IPS-NIHi7 (cell line): ENCODE measurements around the gene ACTRT2.

Source experiments
- DNase-seq: peaks from one replicate; pipeline ENCODE4 v3.0.0; 2012; ENCODE audit warnings: mixed read lengths; ENCODE audit errors: extremely low spot score

Gene ACTRT2

DNA sequence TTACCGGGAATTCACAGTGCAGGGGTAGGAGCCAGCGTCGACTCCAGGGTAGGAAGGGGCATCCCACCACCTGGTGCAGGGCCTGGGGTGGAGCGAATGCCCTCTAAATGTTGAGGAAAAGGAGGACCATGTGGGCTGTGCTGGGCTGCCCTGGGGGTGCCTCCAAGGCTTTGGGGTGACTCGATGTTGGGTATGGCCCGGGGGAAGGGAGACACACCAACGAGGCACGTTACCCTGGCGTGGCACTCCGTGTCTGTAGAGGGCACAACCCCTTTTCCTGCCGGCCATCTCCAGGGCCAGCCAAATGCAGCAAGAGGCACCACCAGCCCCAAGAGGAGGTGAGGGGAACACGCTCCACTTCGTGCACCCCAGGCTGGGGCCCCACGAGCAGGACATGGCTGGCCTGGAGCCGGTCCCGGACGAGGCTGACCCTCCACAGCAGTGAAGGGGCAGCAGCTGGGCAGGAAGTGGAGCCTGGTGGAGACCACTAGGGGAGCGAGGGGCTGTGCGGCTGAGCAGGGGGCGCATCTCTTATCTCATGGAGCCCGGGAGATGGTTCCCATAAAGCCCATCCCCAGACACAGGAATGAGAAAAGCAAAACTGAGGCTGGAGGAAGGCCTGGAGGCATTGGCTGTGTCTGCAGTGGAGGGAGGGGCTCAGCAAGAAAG is 11.2 kb downstream of the ACTRT2 start:
- no peak for DNase-seq

DNA sequence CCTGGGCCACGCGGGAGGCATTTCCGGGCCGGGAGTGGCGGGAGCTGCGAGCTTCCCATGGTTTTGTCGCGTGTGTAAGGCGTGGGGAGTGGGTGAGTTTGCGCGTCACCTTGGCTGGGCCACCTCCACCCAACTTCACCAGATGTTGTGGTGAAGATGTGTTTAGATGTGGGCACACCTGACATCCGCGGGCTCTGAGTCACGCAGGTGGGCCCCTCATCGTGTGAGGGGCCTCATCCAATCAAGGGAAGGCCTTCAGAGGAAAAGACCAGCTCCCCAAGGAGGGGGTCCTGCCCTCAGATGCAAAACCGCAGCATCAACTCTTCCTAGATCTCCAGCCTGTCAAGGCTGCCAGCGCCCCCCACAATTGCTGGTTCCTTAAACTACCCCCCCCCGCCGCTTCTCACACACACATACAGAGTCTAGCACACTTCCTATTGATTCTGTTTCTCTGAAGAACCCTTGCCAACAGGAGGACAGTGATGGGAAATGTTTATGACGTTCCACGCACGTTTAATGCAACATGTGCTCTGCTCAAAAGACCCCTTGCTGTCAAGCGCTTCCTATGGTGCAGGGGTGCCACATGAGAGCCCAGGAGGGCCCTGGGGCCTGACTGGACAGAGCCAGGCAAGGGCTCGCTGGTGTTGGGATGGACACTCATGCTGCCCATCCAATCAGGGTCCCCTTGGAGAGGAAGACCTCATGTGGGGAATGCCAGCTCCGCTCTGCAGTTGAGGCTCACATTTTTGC is 11.9 kb downstream of the ACTRT2 start:
- no peak for DNase-seq

DNA sequence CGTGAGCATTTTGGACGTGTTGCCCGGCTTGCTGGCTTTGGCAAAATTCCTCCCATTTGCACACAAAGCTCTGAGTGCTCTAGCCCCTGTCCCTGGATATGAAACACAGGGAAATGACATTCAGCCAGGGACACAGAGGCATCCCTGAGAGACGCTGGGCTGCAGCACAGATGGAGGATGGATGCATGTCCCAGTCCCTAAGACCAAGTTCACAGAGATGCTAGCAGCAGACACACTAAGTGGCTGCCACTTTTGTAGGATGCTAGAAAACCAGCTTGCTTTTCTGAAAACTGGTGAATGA is 12.5 kb downstream of the ACTRT2 start:
- DNase-seq, result no peak

DNA sequence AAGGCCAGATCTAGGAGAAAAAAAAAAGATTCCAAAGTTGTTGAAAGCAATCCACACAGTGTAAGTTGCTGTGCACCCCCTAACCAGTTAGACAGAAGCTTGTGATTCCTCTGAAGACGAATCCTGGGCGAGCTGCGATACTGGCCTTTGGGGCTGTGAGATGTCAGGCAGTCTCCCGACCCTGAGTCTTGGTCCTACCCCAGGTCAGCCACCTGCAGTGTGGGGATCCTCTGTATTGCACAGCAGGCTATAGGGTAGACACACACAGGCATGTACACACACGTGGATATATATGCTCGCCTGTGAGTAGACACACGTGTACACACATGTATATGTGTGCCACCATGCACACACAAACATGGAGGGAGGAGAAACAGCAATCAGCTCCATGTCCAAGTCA is 12.9 kb downstream of the ACTRT2 start:
- no peak for DNase-seq

DNA sequence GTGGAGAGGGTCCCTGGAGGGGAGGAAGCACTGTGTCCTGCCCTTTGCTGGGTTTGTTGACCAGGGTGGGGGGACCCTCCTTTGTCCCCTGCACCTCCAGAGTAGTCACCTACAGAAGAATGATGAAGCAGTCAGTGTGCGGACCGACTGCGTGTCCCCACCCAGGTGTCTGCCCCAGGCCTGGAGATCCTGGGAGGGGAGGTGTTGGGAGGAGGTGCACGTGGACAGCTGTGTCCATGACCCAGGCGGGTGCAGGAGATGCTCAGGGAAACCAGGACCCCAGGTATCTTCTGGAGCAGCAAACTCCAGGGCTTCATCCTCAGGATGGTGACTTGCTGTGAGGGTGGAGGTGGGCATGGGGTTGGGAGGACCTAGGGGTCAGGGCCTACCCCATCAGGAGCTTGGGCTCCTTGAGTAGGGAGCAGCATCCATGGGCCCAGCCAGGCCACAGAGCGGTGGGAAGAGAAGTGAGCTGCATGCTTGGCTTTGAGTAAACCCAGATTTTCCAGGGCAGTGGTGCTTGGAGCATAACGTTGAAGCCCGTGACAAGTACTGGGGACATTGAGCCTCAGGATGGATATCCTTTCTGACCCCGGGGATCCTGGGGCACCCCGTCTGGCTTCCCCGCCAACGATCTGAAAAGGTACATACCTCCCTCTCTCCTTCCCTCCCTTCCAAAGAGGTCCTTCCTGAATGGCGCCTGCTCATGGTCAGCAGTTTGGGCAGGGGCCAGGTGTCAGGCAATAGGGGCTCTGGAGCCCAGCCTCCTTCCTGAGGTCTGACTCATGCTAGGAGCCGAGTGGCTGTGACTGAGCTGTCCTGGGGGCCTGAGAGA is 13.7 kb downstream of the ACTRT2 start:
- no peak for DNase-seq

DNA sequence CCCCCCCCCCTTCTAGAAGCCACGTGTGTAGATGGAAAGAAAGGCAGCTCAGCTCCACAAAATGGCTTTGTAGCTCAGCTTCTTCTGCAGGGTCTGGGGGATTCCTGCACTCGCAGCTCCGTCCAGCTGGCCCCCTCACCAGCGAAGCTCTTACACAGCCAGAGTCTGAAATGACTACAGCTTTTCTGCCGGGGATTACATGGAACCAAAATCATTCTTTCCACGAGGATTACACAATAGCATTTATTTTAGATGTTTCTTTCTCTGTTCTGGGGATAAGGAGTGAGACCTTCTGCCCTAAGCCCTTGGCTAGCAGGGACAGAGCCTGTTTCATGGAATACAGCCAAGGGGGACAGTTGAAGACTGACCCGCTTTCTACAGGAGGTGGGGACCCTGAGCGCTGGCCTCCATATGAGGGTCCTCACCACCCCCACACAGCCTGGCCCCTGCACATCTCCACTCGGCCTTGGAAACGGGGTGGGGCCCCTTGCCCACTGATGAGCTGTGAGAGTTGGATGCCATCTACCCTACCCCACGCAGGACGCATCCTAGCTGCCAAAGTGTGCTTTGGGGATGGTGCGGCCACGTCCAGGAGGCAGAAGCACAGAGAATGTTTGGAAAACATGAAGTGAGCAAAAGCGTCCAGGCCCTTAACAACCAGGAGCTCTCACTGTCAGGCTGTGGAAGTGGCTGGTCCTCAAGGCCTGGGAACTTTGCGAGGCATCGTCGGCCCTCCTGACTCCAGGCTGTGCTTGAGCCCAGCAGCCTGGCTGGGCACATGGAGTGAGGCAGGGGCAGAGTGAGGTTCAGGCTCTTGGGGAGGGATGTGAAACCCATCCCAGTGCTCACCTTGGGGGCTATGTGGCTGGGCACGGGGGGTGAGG is 14.5 kb downstream of the ACTRT2 start:
- no peak for DNase-seq

DNA sequence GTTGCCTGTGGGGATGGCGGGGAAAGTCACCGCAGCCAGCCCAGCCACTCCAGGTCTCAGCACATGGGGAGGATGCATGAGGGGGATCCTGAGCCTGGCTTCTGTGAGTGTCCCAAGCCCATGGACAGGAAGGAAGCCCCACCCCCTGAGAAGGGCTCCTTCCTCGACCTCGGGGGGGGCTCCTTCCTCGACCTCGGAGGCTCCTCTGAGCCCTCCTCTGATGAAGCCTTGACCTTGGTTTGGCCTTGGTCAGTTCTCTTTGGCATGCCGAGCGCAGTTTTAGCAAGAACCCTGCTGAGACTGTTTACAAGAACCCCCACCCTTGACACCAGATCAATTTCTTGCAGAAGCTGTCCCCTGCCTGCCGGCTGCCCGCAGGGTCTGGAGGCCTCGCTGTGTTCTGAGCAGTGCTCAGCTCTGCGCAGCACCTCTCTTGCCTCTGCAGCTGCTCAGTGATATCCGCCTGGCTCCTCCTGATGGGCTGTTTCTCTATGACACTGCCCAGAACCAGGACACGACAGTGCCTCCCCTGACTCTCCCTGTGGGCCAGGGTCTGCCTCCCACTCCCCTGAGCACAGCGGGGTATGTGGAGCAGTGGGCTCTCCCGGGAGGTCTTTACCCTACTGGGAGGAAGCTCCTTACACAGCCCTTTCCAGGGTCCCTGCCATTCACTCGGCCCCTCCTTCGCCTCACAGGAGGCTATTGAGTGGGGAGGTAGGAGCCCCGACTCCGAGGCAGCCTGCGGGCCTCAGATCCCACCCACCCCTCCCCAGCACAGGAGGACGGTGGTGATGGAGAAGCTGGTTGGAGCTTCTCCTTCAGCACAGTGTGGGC is 15.4 kb downstream of the ACTRT2 start:
- no peak for DNase-seq

DNA sequence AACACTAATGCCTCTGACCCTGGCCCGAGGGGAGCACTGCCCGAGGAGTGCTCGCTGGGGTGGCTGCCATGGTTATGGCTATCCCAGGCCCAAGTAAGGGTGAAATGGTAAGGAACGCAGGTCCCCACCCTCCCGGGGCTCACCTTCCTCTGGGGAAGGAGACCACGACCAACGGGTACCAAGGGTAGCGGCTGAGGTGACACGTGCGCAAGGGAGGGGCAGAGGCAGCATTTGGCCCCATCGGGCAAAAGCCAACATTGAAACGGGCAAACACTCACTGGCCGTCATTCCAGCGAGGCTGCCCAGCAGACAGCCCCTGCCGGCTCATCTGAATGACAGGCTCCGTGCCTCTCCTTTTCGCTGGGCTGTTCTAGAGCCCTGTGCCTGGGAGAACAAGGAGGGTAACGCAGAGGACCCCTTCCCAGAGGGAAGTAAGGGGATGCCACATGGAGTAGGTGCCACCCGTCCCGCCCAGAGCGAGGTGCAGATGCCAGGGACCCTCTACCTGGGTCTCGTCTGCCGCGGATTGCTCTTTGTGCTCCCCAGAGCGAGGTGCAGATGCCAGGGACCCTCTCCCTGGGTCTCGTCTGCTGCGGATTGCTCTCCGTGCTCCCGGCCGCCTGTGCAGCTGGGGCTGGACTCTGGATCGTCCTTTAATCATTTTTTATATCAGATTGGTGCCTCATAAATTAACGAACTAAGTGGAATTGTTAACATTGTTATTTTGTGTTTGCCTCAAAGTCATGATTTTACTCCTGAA is 16.2 kb downstream of the ACTRT2 start:
- no peak for DNase-seq

DNA sequence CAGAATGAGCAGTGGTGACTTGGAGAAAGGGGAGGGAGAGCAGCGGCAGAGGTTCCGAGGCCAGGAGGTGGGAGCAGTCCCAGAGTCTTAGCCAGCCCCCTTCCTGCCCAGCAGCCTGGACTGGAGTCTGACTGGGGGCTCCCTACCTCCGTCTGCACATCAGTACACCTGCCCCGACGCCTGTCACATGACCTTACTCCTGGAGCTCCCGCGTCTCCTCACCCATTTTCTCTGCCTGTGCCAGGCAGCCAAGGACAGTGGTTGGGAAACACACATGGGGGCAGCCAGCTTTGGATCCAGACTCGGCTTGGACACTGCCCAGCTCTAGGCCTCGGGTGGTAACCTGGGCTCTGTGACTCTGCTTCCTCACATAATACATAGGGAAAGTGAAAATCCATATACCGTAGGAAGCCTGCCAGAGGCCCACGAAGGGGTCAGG is 16.9 kb downstream of the ACTRT2 start:
- DNase-seq, result no peak

DNA sequence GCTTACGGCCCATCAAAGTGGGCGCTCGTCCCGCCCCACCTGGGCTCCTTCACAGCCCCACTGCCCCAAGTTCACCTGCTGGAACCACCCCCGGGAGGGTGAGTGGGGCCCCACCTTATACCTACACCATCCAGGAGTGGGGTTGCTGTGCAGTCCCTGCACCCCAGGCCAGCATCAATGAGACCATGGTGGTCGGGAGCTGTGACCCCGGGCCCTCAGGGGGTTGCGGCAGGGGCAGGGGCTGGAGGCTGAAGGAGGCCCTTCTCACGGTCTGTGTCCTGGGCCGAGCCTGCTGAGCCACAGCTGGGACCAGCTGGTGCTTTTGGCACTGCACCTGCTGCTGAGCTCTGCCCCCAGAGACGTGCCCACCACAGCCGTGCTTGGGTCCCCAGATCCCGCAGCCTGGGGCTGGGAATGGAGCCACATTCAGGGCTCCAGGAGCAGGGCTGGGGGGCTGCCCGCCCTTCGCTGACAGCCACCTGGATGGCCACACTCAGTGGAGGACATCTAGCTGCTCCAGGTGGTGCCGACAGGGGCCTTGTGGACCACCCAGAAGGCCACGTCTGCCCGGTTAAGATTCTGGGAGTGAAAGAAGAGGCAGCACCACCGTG is 17.4 kb downstream of the ACTRT2 start:
- no peak for DNase-seq

DNA sequence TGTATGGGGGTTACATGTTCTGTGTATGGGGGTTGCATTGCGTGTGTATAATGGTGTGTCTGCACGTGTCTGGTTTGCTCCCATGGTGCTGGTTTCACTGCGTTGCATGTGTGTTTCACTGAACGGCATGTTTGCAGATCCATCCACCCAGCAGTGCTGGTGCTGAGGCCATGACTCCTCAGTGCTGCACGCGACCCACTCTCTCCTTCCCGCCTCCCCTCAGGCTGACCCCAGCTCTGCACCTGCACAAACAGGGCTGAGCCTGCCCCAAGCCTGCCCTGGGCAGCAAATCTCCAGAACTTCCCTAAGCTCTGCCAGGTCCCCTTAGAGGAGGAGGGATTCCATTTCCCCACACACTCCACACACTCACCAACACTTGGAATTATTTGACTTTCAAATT is 18.7 kb downstream of the ACTRT2 start:
- DNase-seq, result no peak

DNA sequence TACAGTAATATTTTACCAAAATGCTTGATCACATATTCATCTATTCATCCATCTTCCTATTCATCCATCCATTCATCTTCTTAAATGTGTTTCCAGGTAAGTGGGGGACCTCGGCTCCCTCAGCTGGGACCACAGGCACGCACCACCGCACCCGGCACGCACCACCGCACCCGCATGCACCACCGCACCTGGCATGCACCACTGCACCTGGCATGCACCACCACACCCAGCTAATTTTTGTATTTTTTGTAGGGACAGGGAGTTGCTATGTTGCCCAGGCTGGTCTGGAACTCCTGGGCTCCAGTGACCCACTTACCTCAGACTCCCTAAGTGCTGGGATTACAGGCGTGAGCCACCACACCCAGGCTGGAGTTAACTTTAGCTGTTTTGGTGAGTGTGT is 21.2 kb downstream of the ACTRT2 start:
- no peak for DNase-seq

DNA sequence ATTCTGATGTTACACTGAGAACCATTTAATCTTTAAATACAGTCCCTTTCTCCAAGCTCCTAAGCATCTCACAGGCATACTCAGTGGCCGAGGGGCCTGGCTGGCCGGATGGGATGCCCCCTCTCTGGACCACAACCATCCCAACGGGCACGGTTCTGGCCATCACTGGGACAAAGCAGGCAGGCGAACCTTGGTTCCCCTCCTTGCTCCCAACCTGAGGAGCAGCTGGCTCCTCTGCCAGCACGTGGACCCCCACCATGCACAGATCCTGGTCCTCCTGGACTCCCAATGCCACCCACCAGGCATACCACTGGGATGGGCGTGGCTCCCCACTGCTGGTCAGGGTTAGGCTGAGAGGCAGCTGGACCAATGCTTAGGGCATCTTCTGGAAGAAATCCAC is 27.9 kb downstream of the ACTRT2 start:
- no peak for DNase-seq

DNA sequence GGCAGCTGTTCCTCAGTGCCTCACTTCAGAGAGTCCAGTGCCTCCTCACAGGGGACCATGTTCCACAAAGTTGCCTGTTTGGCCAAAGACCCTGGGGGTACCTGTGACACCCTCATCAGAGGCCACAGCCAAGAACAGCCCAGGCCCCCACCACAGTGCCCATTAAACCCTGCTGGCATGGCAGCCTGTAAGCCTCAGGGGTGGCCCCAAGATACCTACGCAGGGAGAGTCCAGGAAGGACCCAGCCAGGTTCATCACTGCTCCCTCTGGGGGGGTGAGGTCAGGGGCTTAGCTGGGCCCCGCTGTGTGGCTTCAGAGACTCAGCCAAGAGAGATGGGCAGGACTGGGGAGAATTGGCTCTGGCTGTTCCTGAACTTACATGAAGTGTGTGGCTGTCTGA is 28.6 kb downstream of the ACTRT2 start:
- no peak for DNase-seq

DNA sequence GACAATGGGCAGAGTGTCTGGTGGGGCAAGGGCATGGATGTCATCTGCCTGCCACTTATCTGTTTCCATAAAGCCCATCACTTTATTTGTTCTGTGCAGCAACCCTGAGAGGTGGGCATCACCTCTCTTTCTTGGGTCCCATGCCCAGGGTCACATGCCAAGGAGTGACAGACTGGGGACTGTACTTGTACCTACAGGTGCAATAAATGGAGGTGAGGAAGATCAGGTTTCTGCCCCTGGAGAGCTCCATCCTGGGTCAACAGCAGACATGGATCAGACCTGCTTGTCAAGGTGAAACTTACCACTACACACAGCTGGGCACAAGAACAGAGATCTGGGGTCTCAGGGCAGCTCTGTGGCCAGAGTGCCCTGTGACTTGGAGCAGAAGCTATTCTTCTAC is 29.3 kb downstream of the ACTRT2 start:
- no peak for DNase-seq

DNA sequence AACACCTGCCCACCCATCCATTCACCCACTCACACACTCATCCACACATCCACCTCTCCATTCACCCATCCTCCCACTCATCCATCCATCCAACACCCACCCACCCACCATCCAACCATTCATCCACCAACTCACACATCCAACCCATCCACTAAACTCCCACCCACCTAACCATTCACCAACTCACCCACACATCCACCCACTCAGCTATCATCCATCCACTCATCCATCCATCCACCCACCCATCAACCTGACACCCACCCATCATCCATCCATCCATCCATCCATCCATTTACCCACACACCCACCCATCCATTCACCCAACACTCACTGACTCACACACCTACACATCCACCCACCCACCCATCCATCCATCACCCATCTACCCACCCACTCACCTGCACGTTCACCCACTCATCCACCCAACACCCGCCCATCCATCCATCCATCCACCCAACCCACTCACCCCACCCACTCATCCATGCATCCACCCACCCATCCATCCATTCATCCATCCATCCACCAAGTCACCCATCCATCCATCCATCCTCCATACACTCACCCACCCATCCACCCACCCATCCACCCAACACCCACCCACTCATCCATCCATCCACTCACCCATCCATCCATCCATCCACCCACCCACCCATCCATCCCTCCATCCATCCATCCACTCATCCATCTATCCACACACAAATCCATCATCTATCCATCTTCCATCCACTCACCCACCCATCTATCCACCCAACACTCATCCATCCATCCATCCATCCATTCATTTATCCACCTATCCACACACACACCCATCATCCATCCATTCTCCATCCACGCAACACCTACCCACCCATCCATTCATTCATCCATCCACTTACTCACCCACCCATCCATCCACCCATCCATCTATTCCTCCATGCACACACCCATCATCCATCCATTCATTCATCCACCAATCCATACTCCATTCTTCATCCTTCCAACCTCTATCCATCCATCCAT is 30.3 kb downstream of the ACTRT2 start:
- no peak for DNase-seq

DNA sequence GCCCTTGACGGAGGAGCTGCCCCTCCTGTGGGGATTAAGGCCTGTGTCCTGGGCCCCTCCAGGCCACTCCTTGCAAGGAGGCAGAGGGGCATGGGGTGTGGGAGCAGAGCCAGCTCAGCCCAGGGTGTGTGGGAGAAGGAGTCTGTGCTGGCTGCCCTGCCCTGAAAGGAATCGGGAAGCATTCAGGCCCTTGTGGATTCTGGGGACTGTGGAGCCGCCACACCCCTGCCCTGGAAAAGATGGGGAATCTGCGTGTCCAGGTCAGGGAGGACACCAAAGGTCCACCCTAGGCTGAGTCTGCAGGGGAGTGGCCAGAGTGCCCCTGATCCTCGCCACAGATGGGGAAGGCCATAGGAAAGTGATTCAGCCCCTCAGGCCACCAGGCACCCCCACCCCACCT is 31.2 kb downstream of the ACTRT2 start:
- DNase-seq, result no peak

DNA sequence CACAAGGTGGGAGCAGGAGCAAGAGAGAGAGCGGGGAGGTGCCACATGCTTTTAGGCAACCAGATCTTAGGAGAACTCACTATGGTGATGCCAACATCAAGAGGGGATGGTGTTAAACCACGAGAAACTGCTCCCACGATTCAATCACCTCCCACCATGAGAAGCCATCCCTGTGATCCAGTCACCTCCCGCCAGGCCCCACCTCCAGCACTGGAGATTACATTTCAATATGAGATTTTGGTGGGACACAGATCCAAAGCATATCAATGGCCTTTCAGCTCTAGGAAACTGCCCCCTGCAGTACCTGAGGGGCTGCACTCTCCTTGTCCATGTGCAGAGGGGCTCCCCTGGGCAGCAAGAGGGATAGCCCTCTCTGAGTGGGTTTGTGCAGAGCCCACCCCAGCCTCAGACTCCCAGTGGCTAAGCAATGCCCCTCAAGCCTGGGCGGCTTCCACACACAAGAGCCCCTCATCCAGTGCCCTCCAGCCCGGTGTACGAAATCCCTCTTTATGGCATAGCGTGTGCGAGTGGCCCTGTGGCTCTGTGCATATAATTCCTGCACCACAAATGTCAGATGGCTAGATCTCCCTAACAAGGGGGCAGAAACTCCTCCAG is 32.2 kb downstream of the ACTRT2 start:
- DNase-seq, result no peak
